Activated T-helper 2 cell treated with anti-CD3 and anti-CD28 coated beads, Interferon-gamma antibody, Interleukin-2, Interleukin-4, amounts not matched to agents 10 μg/mL and 5 μg/mL and 100 μg/mL, durations not matched to agents 14 hours and 24 hours and 36 hours (primary cell): ENCODE measurements around the gene CDC14A. TPM values are rescaled to one million over a fixed set of nuclear protein-coding genes. Genes with fewer than 3 reads are reported as not detected.

Experiments
- DNase-seq: peaks from one replicate; pipeline ENCODE4 v3.0.0; 2021; ENCODE audit warnings: low spot score
- H3K27ac Mint-ChIP-seq: one replicate; pipeline ENCODE4 v1.8.0; 2021; ENCODE audit warnings: mixed read lengths
- H3K27me3 Mint-ChIP-seq: one replicate; pipeline ENCODE4 v1.8.0; 2021; ENCODE audit warnings: low read depth, mixed read lengths
- H3K36me3 Mint-ChIP-seq: one replicate; pipeline ENCODE4 v1.8.0; 2021; ENCODE audit warnings: low read depth, mixed read lengths
- H3K4me1 Mint-ChIP-seq: one replicate; pipeline ENCODE4 v1.8.0; 2021; ENCODE audit warnings: low read depth, mixed read lengths
- H3K4me3 Mint-ChIP-seq: one replicate; pipeline ENCODE4 v1.8.0; 2021; ENCODE audit warnings: low read depth, mild to moderate bottlenecking, moderate library complexity, mixed read lengths
- H3K9me3 Mint-ChIP-seq: one replicate; pipeline ENCODE4 v1.8.0; 2021; ENCODE audit warnings: mixed read lengths
- intact Hi-C: fragments of 100-400 bp; cut with micrococcal nuclease; formaldehyde crosslinking; loops from one replicate; pipeline ENCODE4 v1.15.1; 2023
- total RNA-seq: library from RNA; stranded (reverse); gene quantifications from 2 replicates; pipeline ENCODE4 v1.2.3, GENCODE V29; 2022

Gene CDC14A
- total RNA-seq, 1 donor from 2014 or later: 10.3 TPM

DNA sequence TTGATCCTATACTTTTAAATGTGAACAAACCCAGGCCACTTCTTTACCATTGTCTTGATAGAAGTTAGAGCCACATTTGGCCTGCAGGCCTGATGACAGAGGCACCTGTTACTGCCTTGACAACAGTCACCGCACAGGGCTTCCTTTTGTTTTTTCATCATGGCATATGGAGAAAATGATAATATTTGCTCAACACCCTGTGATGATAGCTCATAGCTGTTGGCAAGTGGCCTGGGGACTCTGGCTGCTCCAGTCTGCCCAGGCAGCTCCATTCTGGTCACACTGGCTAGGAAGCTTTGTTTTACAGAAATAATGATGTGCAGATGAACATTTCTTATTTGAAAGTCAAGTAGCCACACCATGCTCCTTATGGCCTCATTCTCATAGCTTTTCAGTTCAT lies 96.1 kb downstream of the CDC14A start:
- Mint-ChIP-seq H3K36me3 (peaks cover 63% of the 10 kb centered on the region), H3K27me3 (no peaks in the 10 kb centered on the region), H3K9me3 (peaks cover 4% of the 10 kb centered on the region), H3K4me1 (peaks cover 82% of the 10 kb centered on the region), H3K4me3 (no peak overlapping the region), H3K27ac (peak overlapping the region; percentile 26)
- DNase-seq: no peak
- intact Hi-C loops: loop anchor here (2.0 to 10.0 kb wide), 3 partner anchors 72 to 846 kb away; partner anchors contain the start of gene VCAM1

DNA sequence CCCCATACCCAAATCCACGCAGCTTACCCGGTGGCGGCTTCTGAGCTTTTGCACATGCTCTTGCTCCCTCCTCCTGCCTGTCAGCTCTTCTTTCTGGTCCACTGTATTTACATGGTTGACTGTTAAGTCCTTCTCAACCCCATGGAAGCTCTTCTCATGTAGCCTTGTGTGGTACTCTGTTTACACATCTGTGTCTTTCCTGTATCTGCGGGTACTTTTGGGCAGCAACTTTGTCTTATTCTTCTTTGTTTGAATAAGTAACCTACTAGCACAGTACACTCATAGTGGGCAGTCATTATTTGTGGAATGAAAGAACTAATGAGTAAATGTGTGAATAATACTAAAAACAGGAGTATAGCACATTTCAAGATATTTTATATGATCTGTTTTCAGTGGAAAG lies 97.2 kb downstream of the CDC14A start:
- peaks cover 80% of the 10 kb centered on the region for H3K4me1 Mint-ChIP-seq
- H3K27me3 Mint-ChIP-seq: no peaks in the 10 kb centered on the region
- H3K36me3 Mint-ChIP-seq: peaks cover 55% of the 10 kb centered on the region
- peaks cover 4% of the 10 kb centered on the region for H3K9me3 Mint-ChIP-seq
- peak overlapping the region; percentile 90 for H3K27ac Mint-ChIP-seq
- H3K4me3 Mint-ChIP-seq: peak overlapping the region; percentile 57
- intact Hi-C loops: loop anchor here (2.0 to 10.0 kb wide), 3 partner anchors 73 to 845 kb away; partner anchors contain the start of gene VCAM1
- no peak for DNase-seq

DNA sequence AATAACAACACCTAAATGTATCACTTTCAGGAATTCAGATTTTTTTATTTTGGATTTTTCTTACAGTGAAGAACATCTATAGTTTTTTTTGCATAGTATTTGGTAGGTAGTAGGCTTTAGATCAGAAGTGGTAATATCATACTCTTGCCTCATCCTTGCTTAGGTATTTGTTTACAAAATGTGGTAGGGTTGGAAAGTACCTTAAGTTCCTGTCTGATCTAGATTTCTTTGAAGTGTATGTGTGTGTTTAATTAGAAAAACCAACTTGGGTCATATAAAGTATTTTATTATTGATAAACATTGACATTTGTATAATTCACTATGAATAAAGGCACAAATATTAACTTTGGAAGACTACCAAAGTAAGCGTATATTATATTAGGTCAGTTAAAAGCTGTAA lies 100.3 kb downstream of the CDC14A start:
- Mint-ChIP-seq H3K27ac (peak overlapping the region; percentile 27), H3K4me3 (no peak overlapping the region), H3K9me3 (peaks cover 4% of the 10 kb centered on the region), H3K36me3 (peaks cover 45% of the 10 kb centered on the region), H3K4me1 (peaks cover 68% of the 10 kb centered on the region), H3K27me3 (no peaks in the 10 kb centered on the region)
- no peak for DNase-seq
- intact Hi-C loops: loop anchor here (1.0 to 10.0 kb wide), 2 partner anchors 12 to 922 kb away; no protein-coding TSS in a partner anchor

DNA sequence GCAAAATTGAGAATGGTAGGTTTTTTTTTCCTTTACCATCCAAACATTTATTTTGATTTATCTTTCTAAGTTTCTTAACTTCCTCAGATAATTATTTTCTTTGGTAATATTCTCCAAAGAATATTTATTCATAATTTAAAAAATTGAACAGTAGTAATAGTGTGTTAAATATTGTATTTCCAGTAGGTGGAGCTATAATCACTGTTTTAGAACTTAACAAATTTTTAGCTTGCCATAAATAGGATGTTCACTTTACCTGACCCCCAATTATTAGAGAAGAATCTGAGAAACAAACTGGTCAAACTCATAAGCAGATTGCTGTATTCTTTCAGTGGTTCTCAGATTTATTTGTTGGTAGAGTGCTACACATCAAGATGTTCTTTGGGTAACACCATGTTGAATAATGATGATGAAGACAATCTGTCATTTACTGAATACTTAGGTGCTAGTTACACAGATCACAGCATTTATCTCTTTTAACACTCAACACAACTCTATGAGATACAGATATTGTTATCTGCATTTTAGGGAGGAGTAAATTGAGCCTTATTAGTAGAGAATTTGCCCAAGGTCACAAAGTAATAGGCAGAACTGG lies 103.3 kb downstream of the CDC14A start:
- DNase-seq: no peak
- Mint-ChIP-seq H3K27ac (no peak overlapping the region), H3K9me3 (no peaks in the 10 kb centered on the region), H3K4me1 (peaks cover 53% of the 10 kb centered on the region), H3K36me3 (peaks cover 19% of the 10 kb centered on the region), H3K27me3 (no peaks in the 10 kb centered on the region), H3K4me3 (no peak overlapping the region)
- intact Hi-C loops: loop anchor here (5.0 to 10.0 kb wide), 3 partner anchors 173 to 919 kb away; a partner anchor contains a TSS

DNA sequence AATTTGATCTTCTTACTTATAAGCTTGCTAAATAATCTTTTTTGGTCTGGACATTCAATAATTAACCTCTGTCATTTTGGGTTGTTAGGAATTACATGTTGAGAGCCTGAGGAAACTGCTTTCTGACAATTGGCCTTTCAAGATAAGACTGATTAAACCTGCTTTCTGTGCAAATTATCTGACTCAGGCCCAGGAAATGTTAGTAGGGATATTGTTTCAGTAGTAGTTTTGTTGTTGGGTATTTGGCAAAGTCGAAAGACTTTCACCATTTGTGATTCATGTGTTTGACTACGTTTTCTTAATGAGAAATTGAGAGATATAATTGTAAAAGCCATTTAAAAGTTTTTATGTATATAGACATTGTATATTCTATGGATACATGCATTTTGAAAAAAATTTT lies 104.6 kb downstream of the CDC14A start:
- H3K9me3 Mint-ChIP-seq: no peaks in the 10 kb centered on the region
- no peak overlapping the region for H3K27ac Mint-ChIP-seq
- no peaks in the 10 kb centered on the region for H3K27me3 Mint-ChIP-seq
- H3K4me1 Mint-ChIP-seq: peaks cover 41% of the 10 kb centered on the region
- H3K4me3 Mint-ChIP-seq: no peak overlapping the region
- intact Hi-C loops: loop anchor here (5.0 to 10.0 kb wide), 3 partner anchors 175 to 918 kb away; a partner anchor contains a TSS
- DNase-seq: no peak
- H3K36me3 Mint-ChIP-seq: peaks cover 6% of the 10 kb centered on the region

DNA sequence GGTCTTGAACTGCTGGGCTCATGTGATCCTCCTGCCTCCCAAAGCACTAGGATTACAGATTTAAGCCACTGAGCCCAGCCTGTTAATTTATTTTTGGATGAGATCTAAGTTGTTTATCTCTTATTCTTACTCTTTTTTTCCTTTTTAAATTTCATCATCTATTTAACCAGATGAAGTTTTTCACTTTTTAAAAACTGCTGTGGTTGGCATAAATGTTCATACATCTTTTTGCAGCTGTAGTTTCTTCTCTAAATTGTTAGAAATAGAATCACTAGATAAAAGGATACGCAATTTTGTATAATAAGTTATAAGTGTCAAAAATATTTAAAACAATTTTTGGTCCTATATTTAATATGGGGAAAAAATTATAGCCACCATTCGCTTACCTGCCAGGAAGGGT lies 105.4 kb downstream of the CDC14A start:
- H3K36me3 Mint-ChIP-seq: peaks cover 5% of the 10 kb centered on the region
- H3K27me3 Mint-ChIP-seq: no peaks in the 10 kb centered on the region
- no peaks in the 10 kb centered on the region for H3K9me3 Mint-ChIP-seq
- no peak overlapping the region for H3K4me3 Mint-ChIP-seq
- H3K27ac Mint-ChIP-seq: no peak overlapping the region
- intact Hi-C loops: loop anchor here (2.0 to 10.0 kb wide), 4 partner anchors 105 to 917 kb away; partner anchors contain the start of gene CDC14A
- H3K4me1 Mint-ChIP-seq: peaks cover 36% of the 10 kb centered on the region
- no peak for DNase-seq

DNA sequence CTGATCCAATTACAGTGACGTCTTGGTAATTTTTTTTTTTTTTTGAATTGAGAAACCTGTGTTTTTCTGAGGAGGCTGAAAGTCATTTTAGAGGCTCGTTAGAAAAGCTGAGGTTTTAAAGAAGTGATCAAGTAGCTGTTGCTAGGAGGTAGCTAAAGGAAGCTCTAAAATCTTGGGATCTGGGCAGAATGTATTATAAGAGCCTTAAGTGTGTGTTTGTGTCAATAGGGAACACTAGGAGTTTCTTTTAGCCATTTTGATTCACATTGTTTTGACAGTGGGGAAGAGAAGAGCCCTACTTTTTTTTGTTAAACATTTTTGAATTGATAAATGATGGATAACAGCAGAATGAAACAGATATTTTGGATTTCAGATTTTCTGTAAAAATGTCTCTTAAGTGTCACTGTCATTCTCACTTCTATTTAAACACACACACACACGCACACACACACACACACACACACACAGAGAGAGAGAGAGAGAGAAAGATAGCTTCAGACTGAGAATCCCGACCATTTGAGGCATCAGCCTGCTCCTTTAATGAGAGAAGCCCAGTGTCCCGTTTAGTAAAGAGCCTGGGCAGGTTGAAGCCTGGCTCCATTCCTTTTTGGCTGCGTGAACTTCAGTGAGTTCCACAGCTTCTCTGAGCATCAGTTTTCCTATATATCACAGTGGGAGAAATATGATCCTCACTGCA lies 106.5 kb downstream of the CDC14A start:
- peaks cover 34% of the 10 kb centered on the region for H3K4me1 Mint-ChIP-seq
- H3K9me3 Mint-ChIP-seq: no peaks in the 10 kb centered on the region
- no peak overlapping the region for H3K27ac Mint-ChIP-seq
- peaks cover 11% of the 10 kb centered on the region for H3K36me3 Mint-ChIP-seq
- intact Hi-C loops: loop anchor here (1.0 to 10.0 kb wide), 6 partner anchors 106 to 916 kb away; partner anchors contain the start of genes CDC14A and TRMT13
- H3K4me3 Mint-ChIP-seq: no peak overlapping the region
- no peaks in the 10 kb centered on the region for H3K27me3 Mint-ChIP-seq
- no peak for DNase-seq

DNA sequence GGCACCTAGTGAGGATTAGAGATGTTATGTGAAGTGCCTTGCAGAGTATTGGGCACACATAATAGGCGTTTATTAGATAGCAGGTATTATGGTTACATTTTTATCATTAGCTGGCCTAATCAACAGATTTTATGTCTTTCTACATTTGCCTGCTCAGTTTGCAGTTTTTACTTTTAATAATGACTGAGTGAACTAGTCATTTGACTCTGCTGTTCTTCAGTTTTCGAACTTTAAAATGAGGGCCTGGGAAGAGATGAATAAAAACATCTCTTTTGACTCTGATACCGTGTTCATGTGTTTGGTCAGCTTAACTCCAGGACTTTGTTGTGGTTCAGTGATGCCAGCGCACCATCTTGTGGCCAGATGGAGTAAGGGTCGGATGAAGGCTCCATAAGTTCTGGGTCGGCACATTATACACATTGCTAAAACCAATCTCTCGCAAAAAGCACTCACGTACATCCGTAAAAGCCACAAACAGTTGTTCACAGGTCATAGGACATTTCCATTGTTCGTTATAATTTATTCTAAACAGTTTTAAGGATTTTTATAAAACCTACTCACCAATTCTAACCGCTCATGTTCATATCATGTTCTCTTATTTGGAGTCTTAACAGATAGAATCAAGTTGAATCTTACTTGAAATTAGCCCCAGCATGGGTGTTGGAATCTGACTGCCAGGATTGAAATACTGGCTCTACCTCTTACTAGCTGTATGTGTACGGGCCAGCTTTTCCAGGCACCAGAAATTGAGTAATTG lies 107.2 kb downstream of the CDC14A start:
- no peak overlapping the region for H3K4me3 Mint-ChIP-seq

DNA sequence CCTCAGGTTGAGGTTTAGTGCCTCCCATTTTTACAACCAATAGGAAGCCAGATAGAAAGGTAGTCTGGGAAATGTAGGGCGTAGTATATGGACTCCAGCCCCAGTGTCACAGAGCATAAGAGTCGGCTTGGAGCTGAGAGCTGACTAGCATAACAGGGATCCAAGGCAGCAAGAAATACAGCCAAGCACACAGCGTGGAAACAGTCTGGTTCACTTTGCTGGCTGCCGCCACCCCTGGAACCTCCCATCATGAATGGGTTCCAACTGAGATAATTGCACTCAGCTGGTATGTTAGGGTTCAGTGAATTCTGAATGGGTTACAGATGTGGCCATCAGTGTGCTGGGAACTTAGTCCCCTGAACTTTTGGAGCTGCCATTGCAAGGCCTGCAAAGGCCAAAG lies 108.9 kb downstream of the CDC14A start:
- Mint-ChIP-seq H3K27me3 (no peaks in the 10 kb centered on the region), H3K4me1 (peaks cover 27% of the 10 kb centered on the region), H3K36me3 (peaks cover 20% of the 10 kb centered on the region), H3K27ac (no peak overlapping the region), H3K4me3 (no peak overlapping the region), H3K9me3 (no peaks in the 10 kb centered on the region)
- intact Hi-C loops: loop anchor here (5.0 kb wide), 1 partner anchor 81 kb away; no protein-coding TSS in a partner anchor
- no peak for DNase-seq

More for the DNA sequence above, 107.2 kb downstream of the CDC14A start:
- peaks cover 16% of the 10 kb centered on the region for H3K36me3 Mint-ChIP-seq
- intact Hi-C loops: loop anchor here (1.0 to 10.0 kb wide), 7 partner anchors 83 to 915 kb away; partner anchors contain the start of genes CDC14A and TRMT13
- peaks cover 34% of the 10 kb centered on the region for H3K4me1 Mint-ChIP-seq
- H3K27me3 Mint-ChIP-seq: no peaks in the 10 kb centered on the region
- H3K9me3 Mint-ChIP-seq: no peaks in the 10 kb centered on the region
- no peak overlapping the region for H3K27ac Mint-ChIP-seq
- peak; percentile 58 for DNase-seq

DNA sequence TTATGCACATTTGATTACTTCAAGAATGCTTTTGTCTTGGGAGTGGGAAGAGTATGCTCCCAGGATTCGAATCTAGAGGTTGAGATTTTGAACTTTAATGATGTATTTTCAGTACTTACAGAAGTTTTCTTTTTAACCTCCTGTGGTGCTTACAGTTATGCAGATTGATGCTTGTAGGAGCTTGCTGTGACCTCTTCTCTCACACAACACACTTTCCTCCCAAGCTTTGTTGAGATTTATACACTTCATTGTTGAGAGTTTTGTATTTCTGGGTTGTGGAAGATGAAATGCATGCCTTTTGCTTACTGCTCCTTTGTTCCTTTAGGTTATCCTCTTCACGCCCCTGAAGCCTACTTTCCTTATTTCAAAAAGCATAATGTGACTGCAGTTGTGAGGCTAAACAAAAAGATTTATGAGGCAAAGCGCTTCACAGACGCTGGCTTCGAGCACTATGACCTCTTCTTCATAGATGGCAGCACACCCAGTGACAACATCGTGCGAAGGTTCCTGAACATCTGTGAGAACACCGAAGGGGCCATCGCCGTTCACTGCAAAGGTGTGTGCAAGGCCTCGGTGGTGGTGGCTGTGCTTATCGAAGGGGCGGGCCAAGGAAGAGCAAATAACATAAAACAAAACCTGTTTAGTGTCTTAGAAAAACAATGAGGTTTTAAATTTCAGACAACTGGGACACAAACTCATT lies 110.2 kb downstream of the CDC14A start:
- H3K27ac Mint-ChIP-seq: no peak overlapping the region

DNA sequence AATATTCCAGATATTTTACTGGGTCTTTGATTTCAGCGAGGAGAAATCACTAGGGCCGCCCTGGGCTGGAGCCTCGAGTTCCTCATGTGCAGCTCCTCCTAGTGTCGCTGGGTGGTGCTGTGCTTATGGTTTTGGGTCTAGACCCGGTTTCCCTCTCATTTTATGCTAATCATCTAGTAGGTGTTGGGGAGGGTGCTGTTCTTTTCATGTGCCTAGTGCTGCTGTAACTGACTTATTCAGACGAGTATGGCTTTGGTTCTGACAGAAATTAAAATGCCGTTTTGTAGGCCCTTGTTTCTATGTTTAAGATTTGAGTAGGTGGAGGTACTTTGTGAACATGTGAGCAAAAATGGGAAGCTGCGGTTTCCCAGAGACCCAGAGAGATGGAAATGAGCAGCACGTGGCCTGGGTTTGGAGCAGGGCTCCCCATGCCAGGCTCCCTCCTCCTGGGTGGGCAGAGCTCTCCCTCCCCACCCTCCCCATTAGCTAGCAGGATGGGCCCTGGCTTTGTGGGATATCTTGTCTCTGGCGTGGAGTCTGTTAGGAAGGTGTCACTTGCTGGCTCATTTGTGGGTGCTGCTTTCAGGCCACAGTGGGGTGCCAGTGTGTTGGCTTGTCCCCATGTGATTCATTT lies 111.6 kb downstream of the CDC14A start:
- Mint-ChIP-seq H3K4me3 (no peak overlapping the region), H3K9me3 (no peaks in the 10 kb centered on the region), H3K27me3 (no peaks in the 10 kb centered on the region), H3K27ac (peak overlapping the region; percentile 13), H3K4me1 (peaks cover 21% of the 10 kb centered on the region), H3K36me3 (peaks cover 31% of the 10 kb centered on the region)
- intact Hi-C loops: loop anchor here (1.0 to 5.0 kb wide), 2 partner anchors 78 to 404 kb away; no protein-coding TSS in a partner anchor
- DNase-seq: peak; percentile 32

More for the DNA sequence above, 110.2 kb downstream of the CDC14A start:
- H3K27me3 Mint-ChIP-seq: no peaks in the 10 kb centered on the region
- no peak overlapping the region for H3K4me3 Mint-ChIP-seq
- H3K9me3 Mint-ChIP-seq: no peaks in the 10 kb centered on the region
- H3K36me3 Mint-ChIP-seq: peaks cover 21% of the 10 kb centered on the region
- intact Hi-C loops: loop anchor here (1.0 to 5.0 kb wide), 2 partner anchors 80 to 406 kb away; no protein-coding TSS in a partner anchor
- no peak for DNase-seq
- H3K4me1 Mint-ChIP-seq: peaks cover 24% of the 10 kb centered on the region
